HG02870 (cell line): ENCODE data around the gene EBF3.

Experiments used
- ATAC-seq: cut with Tn5 transposase; IDR thresholded peaks from one replicate; pipeline ENCODE4 v1.9.1; 2021; ENCODE audit warnings: mild to moderate bottlenecking, moderate library complexity; ENCODE audit not compliant: unreplicated experiment

The EBF3 gene

DNA sequence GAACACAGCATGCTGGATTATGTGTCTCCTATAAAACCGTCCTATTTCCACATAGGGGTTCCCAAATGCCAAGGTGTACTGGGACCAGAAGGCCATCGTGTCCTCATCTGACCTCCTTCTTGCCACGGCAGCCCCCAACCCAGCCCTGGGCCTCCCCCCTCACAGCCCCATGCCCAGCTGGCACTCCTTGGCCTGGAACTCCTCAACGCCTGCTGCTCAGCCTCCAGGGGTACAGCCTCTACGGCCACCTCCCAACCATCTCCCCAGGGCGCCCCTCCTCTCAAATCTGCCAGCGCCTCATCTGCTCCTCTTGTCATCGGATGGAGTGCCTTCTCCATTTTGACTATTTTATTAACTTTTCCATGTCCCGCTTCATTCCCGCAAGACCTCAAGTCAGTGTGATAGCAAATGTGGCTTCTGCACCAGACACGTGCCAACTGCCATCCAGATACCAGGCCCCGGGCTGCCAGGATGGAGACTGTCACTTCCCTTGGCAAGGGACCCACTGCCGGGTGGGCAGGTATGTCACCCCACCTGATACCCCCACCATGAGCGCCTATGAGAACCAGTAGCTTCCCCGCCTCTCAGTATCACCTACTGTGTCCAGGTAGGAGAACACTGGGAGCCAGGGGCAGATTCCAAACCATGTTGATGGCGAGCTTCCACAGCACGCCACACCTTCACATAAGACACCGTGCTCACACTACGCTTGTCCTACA lies 106.7 kb downstream of the EBF3 start:
- no peak for ATAC-seq

DNA sequence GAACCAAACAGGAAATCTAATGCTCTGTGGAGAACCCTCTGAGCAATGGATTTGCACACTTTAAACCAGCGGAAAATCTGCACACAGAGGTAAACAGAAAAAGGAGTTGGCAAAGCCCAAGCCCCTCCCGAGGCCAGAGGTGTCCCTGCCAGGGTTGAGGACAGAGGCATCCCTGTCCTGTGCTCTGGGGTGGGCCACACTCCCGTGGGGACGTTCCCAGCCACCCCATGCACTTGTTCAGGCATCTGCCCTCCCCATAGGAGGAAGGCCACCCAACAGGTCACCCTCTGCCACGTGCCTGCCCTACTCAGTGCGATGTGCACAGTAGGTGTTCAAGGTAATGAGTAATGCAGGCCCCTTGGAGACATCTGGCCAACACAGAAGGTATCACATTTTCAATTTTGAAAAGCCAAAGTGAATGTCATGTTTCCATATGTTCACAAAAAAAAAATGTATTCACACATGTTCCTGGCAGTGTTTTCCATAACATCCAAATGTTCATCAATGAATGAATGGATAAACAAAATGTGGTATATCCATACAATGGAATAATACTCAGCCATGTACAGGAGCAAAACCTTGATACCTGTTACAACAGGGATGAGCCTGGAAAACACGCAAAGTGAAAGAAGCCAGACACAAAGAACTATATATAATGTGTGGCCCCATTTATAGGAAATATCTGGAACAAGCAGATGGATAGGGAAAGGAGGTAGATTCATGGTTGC lies 108.1 kb downstream of the EBF3 start:
- ATAC-seq: no peak

DNA sequence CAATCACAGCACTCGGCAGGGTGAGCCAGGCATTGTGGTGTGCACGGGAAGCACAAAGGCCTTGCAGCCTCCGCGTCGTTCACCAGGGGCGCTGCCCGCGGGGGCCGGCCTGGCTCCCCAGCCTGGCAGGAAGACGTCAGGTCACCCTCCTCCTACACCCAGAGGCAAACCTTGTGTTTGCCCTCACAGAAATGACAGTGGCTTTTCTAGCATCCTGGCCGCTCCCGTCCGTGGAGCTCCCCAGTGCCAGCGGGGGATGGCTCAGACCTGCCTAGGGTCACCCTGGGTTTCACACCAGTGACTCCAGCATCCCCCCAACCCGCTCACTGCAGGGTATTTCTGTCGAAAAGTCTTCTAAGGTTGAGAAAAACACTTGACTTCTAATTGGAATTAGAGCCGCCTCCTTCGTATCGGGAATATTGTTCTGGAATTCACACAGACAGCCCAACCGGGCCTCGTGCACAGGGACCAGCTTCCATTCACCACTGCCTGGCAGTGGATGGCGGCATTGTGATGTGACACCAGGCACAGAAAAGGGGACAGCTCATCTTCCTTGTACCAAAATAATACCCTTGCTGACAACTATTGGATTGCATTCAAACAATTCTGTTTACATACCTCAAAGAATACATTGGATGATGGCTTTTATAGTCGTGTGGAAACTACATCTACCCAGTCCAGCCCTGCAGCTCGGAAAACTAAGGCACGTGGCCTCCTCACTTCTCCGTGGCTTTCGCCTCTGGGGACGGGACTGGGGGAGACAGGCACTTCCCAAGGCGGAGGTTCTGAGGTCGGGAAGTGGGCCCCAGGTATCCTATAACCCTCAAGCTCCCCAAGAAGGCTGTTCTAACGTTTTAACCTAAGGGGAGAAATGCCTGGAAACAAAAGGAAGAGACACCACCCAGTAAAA lies 109.0 kb downstream of the EBF3 start:
- ATAC-seq: no peak

DNA sequence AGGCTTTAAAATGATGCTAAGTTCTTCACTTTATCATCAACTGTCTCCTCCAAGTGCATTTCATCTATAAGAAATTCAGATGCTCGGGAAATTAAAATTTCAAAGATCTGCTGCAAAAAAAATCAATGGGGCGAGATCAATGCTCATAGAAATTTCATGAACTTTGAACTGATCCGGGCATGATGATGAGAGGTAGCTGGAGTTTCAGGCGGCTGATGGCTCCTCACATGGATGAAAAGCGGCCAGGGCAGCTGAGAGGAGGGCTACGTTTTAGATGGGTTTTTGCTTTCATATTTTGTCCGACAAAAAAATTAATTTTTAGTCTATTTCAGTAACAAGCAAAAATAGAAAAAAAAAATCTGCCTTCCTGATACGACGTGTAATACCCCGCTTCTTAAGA lies 109.9 kb downstream of the EBF3 start:
- no peak for ATAC-seq

GRCh38 chr10:129853562-129853903 lies 110.5 kb downstream of the EBF3 start:
- no peak for ATAC-seq

GRCh38 chr10:129852829-129853561 lies 111.1 kb downstream of the EBF3 start:
- ATAC-seq: no peak

- no peak for ATAC-seq
Measured at GRCh38 chr10:129851941-129852640, 112.0 kb downstream of the EBF3 start.

DNA sequence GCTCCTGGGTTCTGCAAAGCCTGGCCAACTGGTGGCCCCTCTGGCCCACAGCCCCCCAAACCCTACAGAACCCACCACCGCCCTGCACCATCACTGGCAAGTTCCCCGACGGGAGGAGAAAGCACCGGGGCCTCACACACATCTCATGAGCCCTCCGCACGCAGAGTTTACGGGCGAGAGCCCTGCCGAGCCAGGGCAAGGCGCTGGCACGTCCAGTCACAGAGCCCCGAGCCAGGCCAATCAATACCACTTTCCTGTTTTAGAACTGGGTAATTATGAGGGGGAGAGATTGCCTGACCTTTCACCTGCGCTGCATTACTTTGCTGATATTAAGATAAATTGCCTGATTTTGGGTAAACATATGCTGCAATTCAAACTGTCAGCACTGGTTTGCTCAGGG lies 113.3 kb downstream of the EBF3 start:
- no peak for ATAC-seq

DNA sequence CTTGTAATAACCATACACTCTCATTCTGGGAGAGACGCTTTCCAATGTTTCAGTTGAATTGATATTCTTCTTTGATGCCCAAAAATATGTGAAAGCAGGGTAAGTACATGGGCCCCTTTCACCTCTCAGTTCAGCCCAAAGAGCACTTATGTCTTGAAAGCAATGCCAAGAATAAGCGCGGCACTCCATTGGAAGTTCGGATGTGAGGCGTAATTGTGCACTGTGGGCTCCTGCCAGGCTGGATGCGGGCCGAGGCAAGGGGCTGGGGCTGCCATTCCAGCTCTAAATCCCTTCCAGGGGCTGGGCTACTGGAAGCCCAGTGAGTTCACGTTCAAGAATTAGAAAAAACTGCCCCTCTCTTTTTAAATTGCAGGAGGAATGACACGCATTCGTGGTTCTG lies 113.8 kb downstream of the EBF3 start:
- ATAC-seq: no peak

DNA sequence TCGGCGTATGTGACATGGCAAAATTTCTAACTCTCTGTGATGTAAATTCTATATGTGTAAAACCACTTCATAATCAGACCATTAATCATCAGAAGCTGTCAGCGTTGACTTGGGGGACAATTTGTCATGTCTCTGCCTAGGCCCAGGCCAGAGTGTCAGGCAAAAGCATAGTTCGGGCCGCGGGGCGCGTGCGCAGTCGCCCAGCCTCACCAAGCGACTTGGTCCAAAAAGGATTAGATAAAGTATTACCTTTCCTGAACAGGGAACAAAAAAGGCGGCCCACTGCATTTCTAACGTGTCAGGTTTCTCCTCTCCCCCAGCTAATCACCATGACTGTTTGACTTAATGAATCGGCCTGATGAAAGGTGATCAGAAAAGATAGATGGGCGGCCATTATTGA lies 114.2 kb downstream of the EBF3 start:
- no peak for ATAC-seq

- ATAC-seq: no peak
Measured at GRCh38 chr10:129849452-129849750, 114.7 kb downstream of the EBF3 start.

DNA sequence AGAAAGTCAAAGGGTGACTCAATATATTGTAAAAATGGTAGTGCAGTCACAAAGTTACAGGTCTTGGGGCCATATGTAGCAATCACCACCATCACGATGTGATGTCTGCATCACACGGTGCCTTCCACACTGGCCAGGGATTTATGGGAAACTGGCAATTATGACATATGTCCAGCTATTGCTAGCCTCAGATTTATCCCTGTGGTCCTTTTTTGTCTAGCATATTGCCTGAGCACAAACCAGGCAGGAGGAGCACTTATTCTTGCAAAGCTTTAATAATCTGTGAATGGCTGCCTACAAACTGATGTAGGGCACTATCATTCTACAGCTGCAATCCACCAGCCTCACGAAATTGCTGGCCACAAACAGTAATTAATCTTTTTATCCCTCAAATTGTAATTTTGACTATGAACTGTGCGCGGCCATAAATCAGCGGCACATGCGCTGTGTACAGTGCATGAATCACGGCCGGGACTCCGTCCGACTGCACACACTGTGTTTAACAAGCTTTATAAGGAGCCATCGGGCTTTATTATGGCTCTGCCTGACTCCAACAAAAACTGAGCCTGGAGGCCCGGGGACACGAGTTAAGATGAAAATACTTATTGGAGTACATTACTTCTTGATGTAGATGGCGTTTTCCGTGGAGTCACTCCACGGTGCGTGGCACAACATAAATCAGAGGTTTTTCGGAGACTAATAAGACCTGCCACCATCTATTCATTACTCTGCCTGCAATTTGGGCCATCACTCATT lies 115.2 kb downstream of the EBF3 start:
- ATAC-seq: no peak

DNA sequence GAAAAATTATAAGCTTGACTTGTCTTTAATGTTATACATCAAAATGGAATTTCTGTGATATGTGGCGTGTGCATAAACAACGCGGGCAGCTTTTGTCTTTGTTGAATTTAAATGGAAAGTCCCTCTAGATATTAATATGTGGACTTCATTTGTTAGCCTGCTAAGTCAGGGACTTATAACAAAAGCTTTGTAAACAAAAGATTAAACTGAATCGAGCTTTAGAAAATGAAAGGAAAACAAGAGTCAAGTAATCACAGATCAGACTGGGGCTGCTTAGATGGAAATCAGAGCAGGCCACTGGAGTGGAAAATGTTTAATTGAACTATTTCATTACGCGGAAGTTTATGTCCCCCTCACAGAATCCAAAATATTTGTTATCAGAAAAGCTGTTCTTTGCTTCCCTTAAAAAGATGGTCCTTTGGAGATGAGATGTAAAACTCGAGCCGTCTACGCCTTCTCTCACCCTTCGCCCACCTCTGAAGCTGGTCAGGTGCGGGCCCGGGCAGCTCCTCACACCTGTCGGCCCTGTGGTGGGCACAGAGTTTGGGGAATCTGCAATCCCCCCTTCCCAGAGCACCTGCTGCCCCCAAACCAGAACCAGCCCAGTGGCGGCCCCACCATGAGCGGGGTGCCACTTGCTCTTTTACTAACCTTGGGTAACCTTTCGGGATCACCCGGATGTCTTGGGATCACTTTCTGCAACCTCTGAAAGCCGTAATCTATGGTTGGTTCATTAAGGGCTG lies 116.2 kb downstream of the EBF3 start:
- no peak for ATAC-seq

GRCh38 chr10:129846991-129847391 lies 117.1 kb downstream of the EBF3 start:
- no peak for ATAC-seq

GRCh38 chr10:129845111-129845753 lies 118.8 kb downstream of the EBF3 start:
- ATAC-seq: no peak

DNA sequence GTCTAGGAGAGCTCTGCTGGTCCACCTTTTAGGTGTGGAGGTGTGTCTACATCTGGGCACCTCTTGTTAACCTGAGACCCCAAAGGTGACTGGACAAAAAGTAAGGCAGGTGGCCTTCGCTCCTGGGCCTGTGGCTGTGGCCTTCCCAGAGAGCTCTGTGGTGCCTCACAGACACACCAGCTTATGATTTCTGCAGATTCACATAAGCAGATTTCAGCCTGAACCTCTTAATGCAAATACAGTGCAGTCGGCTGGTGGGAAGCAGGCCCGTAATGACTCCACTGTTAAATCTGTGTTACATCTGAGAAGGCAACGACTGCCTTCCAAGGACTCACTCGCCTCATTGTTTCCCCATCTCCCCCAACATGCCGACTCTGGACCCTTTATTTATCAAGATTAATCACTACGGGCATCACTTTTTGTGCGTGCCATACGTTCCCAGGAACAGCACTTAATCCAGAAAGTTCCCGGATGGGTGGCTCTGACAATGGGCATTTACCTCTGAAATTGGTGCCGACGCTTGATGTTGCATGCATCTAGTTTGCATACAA lies 119.8 kb downstream of the EBF3 start:
- ATAC-seq: no peak

GRCh38 chr10:129843702-129844101 lies 120.4 kb downstream of the EBF3 start:
- no peak for ATAC-seq

DNA sequence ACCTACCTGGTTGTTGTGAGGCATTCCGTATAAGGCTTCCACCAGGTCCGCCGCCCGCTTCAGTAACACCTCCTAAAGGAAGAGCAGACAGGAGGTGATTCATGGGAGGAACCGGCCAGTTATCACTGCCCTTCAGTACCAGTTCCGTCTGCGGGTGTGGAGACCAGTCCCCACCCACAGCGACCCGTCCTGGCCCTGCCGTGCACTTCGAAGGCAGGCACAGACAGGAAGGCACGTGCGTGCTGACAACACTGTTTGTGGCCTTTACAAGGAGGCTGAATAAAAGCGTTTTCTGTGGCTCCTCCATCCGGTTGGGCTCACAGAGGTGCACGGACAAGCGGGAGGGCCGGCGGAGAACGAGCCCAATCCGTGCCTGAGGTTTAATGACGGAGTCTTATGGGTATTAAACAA lies 120.9 kb downstream of the EBF3 start:
- no peak for ATAC-seq
